ENCODE measurements around the gene DMWD. TPM values are rescaled to one million over a fixed set of nuclear protein-coding genes. Genes with fewer than 3 reads are reported as not detected.
"Not testable (repeated sequence)": the region's sequence is repeated elsewhere in the genome, so short reads cannot be mapped to it uniquely, and the experiment has no call there.

The DMWD gene
- polyA plus RNA-seq, 4 donors, result 28.0 to 40.3 (median 29.1) TPM

DNA sequence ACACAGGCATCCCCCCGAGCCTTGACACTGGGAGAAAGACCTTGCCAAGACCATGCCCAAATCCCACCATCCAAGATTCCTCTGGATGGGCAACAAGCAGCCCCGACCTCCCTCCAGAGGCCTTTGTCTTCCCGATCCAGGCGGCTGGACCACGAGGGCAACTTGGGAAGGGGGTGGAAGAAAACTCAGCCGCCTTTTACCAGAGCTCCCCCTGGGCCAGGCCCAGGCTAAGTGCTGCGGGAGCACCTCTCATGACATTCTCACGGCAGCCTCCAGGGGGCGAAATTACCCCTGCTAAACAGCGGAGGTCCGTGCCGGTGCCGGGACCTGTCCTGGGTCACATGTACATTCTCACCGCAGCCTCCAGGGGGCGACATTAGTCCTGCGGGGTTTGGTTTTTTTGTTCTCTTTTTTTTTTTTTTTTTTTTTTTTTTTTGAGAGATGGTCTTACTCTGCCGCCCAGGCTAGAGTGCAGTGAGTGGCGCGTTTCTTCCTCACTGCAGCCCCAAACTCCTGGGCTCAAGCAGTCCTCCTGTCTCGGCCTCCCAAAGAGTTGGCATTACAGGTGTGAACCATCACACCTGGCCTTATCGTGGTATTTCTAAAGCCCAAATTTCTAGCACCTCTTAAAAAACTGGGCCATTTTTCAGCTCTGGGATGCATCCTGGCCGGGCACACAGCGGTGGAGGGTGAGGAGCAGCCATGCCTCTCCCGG, 24.5 kb upstream of the DMWD start:
- DNase-seq (ENCODE audit: low read depth in 4 of 4, low spot score in 3 of 4), result peak; percentile 87 to 93 (median 88)

DNA sequence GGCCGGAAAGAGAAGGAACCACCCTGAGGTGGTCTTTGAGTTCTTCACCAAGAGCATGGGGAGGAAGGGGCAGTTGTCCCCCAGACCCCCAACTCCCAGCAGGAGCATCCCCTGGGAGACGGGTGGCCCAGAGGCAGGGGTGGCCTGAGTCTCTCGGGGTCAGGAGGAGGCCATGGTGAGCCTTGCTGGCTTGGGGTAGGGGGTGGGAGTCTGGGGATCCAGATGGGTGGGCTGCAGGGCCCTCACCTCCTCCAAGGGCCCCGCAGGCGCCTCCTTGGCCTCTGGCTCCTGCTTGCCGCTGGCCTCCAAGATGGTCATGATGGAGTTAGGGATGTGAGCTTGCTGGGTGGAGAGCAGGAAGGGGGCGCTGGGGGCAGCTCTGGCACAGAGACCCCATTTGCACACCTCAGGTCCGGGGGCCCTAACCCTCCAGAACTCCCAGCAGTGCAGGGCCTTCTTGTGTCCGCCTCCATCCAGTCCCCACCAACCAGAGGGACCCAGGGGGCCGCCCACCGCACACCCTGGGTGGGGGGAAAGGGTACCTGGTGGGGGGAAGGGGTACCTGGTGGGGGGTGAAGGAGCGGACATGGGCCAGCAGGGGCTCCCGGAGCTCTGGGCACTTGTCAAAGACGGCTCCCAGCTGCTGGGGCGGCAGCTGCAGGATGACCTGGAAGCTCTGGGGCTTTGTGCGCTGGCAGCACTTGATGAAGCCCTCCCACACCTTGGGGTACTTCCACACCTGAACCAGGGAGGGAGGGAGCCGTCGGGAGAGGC, 23.8 kb upstream of the DMWD start:
- no peak for DNase-seq (ENCODE audit: low read depth in 4 of 4, low spot score in 3 of 4)

- peak in 3 of 4 donors; percentile 52 to 59 (median 53) for DNase-seq (ENCODE audit: low read depth in 4 of 4, low spot score in 3 of 4)
These were observed 23.0 kb upstream of the DMWD start for GRCh38 chr19:45815481-45816216.

GRCh38 chr19:45814851-45815480, 22.3 kb upstream of the DMWD start, which contains the start of gene RSPH6A:
TSS of gene RSPH6A (minus strand) at chr19:45815308. CDS start at chr19:45815176, 132 bp downstream.
- no peak for DNase-seq (ENCODE audit: low read depth in 4 of 4, low spot score in 3 of 4)

DNA sequence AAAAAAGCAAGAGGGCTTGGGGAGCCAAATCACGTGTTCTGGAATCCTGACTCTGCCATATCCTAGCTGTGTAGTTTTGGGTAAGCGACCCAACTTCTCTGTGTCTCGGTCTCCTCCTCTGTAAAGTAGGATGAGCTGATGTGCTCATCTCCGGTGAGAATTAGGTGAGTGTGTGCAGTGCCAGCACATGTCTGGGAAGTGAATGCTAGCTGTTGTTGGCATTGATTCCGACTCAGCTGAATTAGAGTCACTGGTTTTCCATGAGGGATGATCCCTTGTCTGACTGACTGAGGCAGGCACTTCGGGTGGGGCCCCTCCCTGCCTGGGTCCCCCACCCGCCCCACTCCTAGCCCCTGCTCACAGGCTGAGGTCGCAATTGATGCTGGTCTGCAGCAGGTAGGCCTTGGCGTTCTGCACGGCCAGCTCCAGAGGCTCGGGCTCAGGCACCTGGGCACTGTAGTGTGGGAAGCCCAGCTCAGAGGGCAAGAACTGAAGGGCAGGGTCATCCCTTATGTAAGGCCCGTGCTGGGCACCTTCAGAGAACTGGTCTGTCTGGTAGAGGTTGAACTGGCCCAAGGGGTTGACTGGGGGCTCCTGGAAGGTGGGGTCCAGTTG, 21.6 kb upstream of the DMWD start:
- DNase-seq (ENCODE audit: low read depth in 4 of 4, low spot score in 3 of 4), result no peak

DNA sequence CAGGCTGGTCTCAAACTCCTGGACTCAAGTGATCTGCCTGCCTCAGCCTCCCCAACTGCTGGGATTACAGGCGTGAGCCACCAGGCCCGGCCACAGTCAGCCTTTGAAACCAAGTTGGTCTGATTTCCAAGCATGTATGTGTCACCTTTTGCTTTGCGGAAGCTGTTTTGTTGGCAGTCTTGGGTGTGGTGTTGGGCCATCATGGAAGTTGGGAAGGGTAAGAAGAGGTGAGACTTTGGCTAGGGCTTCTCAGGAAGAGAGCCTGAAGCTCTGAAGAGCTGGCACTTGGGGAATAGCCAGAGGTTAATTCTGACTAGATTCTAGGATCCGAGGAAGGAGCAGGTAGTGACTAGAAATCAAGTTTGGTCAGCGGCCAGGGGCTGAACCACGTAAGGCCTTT, 19.7 kb upstream of the DMWD start:
- DNase-seq (ENCODE audit: low read depth in 4 of 4, low spot score in 3 of 4), result no peak

DNA sequence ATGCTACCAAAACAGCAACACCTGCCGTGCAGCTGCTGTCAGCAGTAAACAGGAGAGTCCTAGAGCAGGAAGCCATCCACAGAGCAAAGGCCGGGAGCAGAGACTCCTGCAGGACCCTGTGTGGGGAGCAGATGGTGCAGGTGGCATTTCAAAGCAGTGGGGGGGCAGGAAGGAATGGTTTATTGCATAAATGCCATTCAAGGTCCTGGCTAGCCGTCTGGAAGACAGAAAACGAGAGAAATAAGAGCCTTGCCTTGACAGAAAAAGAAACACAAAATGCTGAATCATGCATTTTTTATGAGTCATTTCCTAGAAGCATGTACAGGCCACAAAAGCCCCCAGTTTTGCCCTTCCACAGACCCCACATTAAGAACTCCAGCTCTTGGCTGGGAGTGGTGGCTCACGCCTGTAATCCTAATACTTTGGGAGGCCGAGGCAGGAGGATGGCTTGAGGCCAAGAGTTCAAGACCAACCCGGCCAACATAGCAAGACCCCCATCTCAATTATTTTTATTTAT, 17.1 kb upstream of the DMWD start:
- no peak for DNase-seq (ENCODE audit: low read depth in 4 of 4, low spot score in 3 of 4)

DNA sequence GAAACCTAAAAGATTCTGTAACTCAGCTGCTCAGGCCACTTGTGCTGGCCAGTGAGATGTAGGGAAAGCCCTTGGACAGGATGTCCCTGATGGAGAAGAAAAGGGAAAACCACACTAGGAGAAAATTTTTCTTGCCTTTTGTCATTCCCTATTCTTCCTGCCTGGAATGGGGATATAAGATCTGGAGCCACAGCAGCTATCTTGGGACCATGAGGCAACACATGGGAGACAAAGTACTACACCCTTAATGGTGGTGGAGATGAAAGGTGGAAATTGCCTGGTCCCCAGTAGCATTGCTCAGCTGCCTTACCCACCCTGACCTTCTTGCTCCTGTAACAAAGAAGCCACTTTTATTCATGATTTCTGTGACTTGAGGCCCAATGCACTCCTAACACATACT, 13.1 kb upstream of the DMWD start:
- no peak for DNase-seq (ENCODE audit: low read depth in 4 of 4, low spot score in 3 of 4)

DNA sequence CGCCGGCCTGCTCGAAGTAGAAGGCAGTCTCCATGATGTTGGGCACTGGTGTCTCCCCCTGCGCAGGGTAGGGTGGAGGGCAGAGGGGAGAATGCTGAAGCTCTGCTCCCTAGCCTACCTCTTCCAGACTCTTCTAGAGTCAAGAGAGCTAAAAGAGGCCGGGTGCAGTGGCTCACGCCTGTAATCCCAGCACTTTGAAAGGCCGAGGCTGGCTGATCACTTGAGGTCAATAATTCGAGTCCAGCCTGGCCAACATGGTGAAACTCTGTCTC, 12.2 kb upstream of the DMWD start:
- DNase-seq (ENCODE audit: low read depth in 4 of 4, low spot score in 3 of 4), result no peak

DNA sequence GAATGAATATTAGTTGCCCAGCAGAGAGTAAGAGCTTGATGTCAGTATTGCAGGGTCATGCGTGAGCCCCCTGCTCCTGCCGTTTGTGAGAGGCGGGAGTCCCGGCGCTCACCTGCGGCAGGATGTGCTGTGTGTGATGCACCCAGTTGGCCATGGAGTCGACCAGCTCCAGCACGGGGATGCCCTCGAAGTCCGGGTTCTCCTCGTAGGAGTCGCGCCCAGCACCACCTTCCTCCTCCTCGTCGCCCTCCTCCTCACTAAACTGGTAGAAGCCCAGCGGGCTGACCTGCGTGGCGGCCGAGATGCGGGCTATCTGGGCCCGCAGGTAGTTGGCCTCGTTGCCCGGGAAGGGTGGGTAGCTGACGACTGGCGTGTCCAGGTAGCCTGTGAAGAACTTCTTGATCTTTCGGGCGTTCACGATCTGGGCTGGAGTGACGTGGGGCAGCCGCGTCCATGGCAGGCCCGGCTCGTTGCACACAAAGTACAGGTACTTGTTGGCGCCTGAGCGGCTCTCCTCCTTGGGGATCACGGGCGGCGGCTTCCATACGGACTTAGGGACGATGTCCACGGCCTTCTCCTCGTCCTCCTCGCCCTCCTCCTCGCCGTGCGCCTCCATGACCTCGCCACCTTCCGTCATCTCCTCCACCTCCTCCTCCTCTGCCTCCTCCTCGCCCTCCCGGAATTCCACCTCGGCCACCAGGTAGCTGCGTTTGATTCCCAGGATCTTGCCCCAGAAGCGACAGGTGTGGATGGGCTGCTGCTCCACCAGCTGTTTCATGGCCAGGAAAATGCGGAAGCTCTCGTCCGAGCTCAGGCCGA, 11.7 kb upstream of the DMWD start:
- DNase-seq (ENCODE audit: low read depth in 4 of 4, low spot score in 3 of 4), result no peak

DNA sequence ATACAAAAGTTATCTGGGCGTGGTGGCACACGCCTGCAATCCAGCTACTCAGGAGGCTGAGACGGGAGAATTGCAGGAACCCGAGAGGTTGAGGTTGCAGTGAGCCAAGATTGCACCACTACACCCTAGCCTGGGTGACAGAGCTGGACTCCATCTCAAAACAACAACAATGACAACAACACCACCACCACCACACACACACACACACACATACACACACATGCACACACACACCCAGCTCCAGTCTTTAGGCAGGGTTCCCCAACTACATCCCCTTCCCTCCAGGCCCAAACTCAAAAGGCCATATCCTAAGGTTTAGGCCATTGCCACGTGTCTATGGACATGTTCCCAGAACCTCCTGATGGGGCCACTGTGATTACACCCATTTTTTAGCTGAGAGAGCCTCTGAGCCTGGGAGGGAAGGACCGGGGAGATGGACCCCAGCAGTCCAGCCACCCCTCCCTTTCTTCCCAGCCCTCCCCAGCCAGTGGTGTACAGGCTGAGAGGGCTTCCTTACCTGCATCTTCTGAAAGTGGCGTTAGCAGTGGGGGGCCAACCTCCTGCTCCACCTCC, 9.0 kb upstream of the DMWD start:
- no peak for DNase-seq (ENCODE audit: low read depth in 4 of 4, low spot score in 3 of 4)

- DNase-seq (ENCODE audit: low read depth in 4 of 4, low spot score in 3 of 4), result no peak
These were observed 7.5 kb upstream of the DMWD start for GRCh38 chr19:45800070-45800553.

- not testable (repeated sequence) for DNase-seq (ENCODE audit: low read depth in 4 of 4, low spot score in 3 of 4)
These were observed 6.9 kb upstream of the DMWD start for GRCh38 chr19:45799541-45799940.

DNA sequence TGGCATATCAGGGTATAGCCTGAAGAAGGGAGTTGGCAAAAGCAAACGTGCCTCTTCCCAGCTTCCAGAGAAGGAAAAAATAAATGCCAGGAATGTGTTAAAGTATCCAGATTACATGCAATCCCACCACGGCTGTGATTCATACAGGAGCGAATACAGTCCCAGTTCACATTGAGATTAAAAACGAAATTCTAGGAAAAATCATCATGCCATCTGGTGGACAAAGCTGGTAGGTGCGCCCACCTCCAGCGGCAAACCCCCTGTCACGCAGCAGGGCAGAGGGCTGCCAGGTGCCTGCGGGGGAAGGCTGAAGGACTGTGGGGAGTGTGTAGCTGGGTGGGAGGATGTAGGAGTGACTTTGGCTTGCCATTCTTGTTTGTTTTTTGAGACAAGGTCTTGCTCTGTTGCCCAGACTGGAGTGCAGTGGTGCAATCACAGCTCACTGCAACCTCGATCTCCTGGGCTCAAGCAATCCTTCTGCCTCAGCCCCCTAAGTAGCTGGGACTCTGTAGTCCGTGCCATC, 6.4 kb upstream of the DMWD start:
- peak; percentile 43 to 65 (median 62) for DNase-seq (ENCODE audit: low read depth in 4 of 4, low spot score in 3 of 4)

DNA sequence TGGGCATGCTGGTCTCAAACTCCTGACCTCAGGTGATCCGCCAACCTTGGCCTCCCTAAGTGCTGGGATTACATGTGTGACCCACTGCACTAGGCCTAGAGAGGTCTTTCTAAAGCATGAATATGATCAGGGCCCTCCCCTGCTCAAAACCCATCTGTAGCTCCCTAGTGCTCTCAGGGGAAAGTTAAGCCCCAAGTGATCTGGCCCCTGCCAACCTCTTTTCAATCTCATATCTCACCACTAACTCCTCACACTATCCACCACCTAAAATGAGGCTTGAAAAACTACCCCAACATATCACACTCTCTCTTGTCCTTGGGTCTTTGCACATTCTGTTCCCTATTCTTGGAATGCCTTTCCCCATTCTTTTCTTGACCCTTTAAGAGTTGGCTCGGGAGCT, 2.0 kb upstream of the DMWD start:
- DNase-seq (ENCODE audit: low read depth in 4 of 4, low spot score in 3 of 4), result no peak

DNA sequence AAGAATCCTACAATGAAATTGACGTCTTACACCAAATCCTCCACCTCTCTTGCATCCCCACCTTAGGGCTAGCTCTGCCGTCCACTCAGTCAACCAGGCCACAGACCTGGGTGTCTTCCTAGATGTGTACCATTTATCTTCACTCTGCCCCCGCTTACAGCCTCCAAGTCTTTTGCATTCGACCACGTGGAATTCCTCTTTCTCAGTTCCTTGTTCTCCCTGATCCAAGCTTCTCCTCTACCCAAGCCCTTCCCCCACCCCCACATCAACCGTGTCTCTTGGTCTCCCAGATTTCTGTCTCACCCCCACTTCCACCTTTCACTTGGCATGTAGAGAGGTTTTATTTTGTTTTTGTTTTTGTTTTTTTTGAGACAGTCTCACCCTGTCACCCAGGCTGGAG, 1.2 kb upstream of the DMWD start:
- DNase-seq (ENCODE audit: low read depth in 4 of 4, low spot score in 3 of 4), result no peak

- no peak for DNase-seq (ENCODE audit: low read depth in 4 of 4, low spot score in 3 of 4)
These were observed 526 bp upstream of the DMWD start for GRCh38 chr19:45793178-45793564.

GRCh38 chr19:45791744-45792469, 738 bp downstream of the DMWD start:
- DNase-seq (ENCODE audit: low read depth in 4 of 4, low spot score in 3 of 4), result no peak
